Brain microvascular endothelial cell (primary cell): Measurements from ENCODE around the gene AKAP8L.

Experiments used
- DNase-seq: peaks from one replicate; pipeline ENCODE4 v3.0.0-alpha.2; 2020
- H3K27ac ChIP-seq: fragments of 250-450 bp; sonication (Bioruptor Pico); 2 replicates; pipeline ENCODE4 v1.5.1; 2020; ENCODE audit warnings: mild to moderate bottlenecking, moderate library complexity
- H3K27me3 ChIP-seq: fragments of 250-450 bp; sonication (Bioruptor Pico); replicated peaks from 2 replicates; pipeline ENCODE4 v1.5.1; 2020; ENCODE audit warnings: mild to moderate bottlenecking
- H3K36me3 ChIP-seq: fragments of 250-450 bp; sonication (Bioruptor Pico); replicated peaks from 2 replicates; pipeline ENCODE4 v1.5.1; 2020; ENCODE audit warnings: mild to moderate bottlenecking
- H3K4me3 ChIP-seq: 2 replicates; pipeline ENCODE4 v1.5.1; 2011; ENCODE audit warnings: low read depth, mild to moderate bottlenecking, control low read depth, low read length, moderate library complexity
- in situ Hi-C: cut with HindIII; loops from 2 replicates; pipeline ENCODE4 v1.10.0; 2017; ENCODE audit warnings: low sequenced_read_pairs, low pct_ligation_motif_present
- TF ChIP-seq, protein P1 (sequence below): IDR thresholded peaks from 2 replicates; pipeline ENCODE4 v1.5.1; 2011; ENCODE audit warnings: low read depth, mild to moderate bottlenecking, moderate library complexity, low read length, control low read depth, inconsistent platforms; ENCODE audit errors: missing control alignments

Gene AKAP8L

DNA sequence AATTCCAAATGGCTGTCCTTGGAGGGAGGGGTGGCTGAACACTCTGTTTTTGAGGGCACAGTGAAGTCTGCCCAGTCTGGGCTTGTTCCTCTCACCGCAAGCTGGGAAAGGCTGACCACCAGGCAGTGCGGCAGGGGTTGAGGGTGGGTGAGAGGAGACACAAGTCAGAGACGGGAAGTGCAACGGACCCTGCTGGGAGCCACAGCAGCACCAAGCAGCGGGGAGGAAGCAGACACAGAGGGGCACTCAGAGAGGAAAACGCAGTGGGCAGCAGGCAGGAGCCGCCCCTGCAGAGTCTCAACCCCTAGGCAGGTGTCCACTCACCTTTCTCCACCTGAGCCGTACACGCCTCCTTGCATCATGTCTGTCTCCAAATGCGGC, 15.6 kb downstream of the AKAP8L start:
- in situ Hi-C loops, result no loop called here
- no peak overlapping the region for H3K4me3 ChIP-seq
- H3K36me3 ChIP-seq, result peaks cover 47% of the 10 kb centered on the region
- H3K27ac ChIP-seq, result no peak overlapping the region
- no peaks in the 10 kb centered on the region for H3K27me3 ChIP-seq
- TF ChIP-seq, protein P1, sequence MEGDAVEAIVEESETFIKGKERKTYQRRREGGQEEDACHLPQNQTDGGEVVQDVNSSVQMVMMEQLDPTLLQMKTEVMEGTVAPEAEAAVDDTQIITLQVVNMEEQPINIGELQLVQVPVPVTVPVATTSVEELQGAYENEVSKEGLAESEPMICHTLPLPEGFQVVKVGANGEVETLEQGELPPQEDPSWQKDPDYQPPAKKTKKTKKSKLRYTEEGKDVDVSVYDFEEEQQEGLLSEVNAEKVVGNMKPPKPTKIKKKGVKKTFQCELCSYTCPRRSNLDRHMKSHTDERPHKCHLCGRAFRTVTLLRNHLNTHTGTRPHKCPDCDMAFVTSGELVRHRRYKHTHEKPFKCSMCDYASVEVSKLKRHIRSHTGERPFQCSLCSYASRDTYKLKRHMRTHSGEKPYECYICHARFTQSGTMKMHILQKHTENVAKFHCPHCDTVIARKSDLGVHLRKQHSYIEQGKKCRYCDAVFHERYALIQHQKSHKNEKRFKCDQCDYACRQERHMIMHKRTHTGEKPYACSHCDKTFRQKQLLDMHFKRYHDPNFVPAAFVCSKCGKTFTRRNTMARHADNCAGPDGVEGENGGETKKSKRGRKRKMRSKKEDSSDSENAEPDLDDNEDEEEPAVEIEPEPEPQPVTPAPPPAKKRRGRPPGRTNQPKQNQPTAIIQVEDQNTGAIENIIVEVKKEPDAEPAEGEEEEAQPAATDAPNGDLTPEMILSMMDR, result no peak
- DNase-seq, result no peak

DNA sequence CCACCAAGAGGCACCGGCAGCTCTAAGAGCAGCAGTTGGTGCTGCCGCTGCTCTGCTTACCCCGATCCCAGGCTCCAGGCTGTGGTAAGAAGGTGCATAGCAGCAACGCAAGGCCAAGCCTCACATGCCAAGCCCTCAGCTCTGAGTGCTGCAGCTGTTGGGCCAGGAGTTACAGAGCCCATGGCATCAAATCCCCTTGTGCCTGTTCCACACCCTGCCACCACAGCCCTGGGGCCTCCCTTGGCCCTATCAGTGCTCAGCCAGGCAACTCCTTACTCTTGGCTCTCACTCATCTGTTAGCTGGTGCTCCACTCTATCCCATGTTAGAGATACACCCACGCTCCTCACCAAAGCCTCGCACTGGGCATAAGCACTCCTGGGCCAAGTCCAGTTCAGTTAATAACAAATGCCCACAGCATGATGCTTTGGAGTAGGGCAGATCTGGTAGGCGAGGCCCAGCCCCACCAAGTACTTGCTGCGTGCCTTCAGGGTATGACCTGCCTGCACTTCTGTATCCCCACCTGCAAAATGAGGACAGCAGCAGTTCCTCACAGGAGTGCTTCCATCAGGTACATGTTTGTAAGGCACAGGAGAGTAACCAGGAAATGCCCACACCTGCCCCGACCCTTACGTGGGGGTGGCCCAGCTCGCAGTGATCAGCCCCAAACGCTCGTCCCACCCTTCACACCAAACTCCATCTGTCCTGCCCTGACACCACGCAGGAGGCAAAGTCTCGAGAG, 16.2 kb downstream of the AKAP8L start:
- TF ChIP-seq, protein P1, result no peak
- in situ Hi-C loops, result no loop called here
- Histone ChIP-seq H3K4me3 (no peak overlapping the region), H3K36me3 (peaks cover 52% of the 10 kb centered on the region), H3K27me3 (no peaks in the 10 kb centered on the region), H3K27ac (no peak overlapping the region)
- no peak for DNase-seq

DNA sequence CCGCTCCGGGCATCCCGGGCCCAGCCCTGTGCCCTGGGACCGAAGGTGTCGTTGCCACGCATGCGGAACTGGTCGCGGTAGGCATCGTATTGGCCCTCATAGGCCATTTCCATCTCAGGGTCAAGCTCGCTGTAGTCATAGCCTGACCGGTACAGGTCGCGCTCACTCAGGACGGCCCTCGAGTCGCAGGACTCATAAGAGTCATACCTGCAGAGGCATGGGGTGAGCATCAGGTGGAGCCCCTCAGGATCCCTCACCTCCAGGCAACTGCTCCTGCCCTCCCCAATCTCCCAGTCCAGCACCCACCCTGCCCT, 17.4 kb downstream of the AKAP8L start:
- peaks cover 62% of the 10 kb centered on the region for H3K36me3 ChIP-seq
- no peak overlapping the region for H3K27ac ChIP-seq
- in situ Hi-C loops, result no loop called here
- H3K4me3 ChIP-seq, result no peak overlapping the region
- no peak for DNase-seq
- H3K27me3 ChIP-seq, result no peaks in the 10 kb centered on the region
- TF ChIP-seq, protein P1, result no peak

DNA sequence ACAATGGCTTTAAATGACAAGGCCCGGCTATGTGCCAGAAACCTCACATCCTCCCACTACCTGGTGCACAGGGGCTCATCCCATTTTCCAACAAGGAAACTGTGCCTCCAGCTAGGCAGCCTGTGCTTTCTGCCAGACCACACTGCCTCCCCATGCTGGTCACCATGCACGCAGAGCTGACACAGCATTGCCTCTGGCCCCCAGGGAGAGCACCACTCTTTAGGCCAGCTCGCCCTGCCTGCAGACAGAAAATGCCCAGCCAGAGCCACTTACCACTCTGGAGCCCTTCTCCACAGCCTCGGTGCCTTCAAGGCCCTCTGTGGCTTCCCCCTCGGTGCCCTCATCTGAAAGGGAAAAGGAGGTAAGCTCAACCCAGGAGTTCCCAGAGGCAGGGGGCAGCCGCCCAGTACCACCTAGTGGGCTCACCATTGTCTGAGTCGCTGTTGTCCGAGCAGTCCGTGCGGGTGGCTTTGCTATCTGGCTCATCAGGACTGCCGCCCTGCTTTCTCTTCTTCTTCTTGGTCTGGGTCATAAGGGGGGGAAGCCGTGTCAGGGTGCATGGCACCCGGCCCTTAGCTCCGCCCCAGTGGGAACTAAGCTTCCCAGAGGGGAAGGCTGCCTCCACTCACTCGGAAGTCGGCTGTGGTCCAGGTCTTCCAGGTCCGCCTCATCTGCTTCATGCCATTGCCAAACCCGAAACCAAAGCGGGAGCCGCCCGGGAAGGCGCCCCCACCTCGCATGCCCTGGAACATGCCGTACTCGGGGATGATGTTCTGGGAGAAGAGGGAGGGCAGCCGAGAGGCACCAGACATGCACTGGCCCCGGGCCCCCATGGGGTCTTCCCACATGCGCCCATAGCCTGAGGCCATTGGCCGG, 18.0 kb downstream of the AKAP8L start:
- no peaks in the 10 kb centered on the region for H3K27me3 ChIP-seq
- TF ChIP-seq, protein P1, result no peak
- in situ Hi-C loops, result no loop called here
- H3K36me3 ChIP-seq, result peaks cover 67% of the 10 kb centered on the region
- H3K4me3 ChIP-seq, result no peak overlapping the region
- H3K27ac ChIP-seq, result no peak overlapping the region
- no peak for DNase-seq

DNA sequence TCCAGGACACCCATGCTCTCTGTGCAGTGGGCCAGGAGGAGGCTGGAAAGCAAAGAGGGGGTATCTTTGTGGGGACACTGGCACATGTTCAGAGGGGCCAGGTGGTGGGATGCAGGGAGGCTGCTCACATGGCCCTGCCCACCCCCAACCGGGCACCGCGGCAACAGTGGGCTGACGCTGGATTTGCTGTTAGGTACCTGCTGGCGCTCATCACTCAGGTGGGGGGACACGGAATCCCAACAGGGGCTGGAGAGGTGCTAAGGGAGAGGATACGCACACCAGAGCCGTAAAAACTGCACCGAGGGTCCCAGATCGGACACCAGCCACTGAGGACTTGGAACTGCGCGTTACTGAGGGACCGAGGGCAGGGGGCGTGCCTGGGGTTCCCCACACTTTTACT, 19.2 kb downstream of the AKAP8L start:
- TF ChIP-seq, protein P1, result no peak
- no peak for DNase-seq
- Histone ChIP-seq H3K27ac (no peak overlapping the region), H3K36me3 (peaks cover 72% of the 10 kb centered on the region), H3K4me3 (no peak overlapping the region), H3K27me3 (no peaks in the 10 kb centered on the region)
- in situ Hi-C loops, result no loop called here
